PFSK-1 (cell line): ENCODE data around the gene CD226.

Experiments used
- FOXP2 ChIP-seq: optimal IDR thresholded peaks from 2 replicates; pipeline ENCODE3; 2011; ENCODE audit warnings: borderline replicate concordance, control low read depth, inconsistent platforms; ENCODE audit not compliant: insufficient read depth; ENCODE audit errors: extremely low read length, extremely low read depth
- POLR2AphosphoS5 ChIP-seq: IDR thresholded peaks from 2 replicates; pipeline ENCODE4 v1.6.1; 2012; ENCODE audit warnings: low read depth, mild to moderate bottlenecking, control low read depth, low read length, moderate library complexity
- SIN3A ChIP-seq: IDR thresholded peaks from 2 replicates; pipeline ENCODE4 v1.6.1; 2012; ENCODE audit warnings: mild to moderate bottlenecking, low read length, moderate library complexity, borderline replicate concordance; ENCODE audit not compliant: insufficient read depth
- TAF1 ChIP-seq: IDR thresholded peaks from 2 replicates; pipeline ENCODE4 v1.6.1; 2012; ENCODE audit warnings: low read length, control low read depth, borderline replicate concordance; ENCODE audit not compliant: insufficient read depth
- TF ChIP-seq, protein P1 (sequence below), 2 experiments: IDR thresholded peaks; 2 replicates each; pipeline versions ENCODE4 v1.6.1 to v1.8.0; 2011 to 2012; ENCODE audit warnings: low read depth in 2 of 2, low read length in 2 of 2, control low read depth in 1 of 2, inconsistent platforms in 1 of 2, mild to moderate bottlenecking in 1 of 2, moderate library complexity in 1 of 2; ENCODE audit not compliant: insufficient read depth in 1 of 2

The CD226 gene

DNA sequence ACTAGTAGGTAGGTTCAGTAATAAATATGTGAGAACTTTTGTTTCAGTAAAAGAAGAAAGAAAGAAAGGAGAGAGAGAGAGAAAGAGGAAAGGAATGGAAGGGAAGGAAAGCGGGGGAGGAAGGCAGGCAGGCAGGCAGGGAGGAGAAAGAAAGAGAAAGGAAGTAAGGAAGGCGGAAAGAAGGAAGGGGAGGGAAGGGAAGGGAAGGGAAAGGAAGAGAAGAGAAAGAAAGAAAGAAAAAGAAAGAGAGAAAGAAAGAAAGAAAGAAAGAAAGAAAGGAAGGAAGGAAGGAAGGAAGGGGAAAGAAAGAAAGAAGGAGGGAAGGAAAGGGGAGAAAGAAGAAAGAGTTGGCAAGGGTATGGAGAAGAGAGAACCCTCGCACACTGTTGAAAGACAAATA, 67.6 kb downstream of the CD226 start:
- TF ChIP-seq TAF1 (no peak), POLR2AphosphoS5 (no peak)
- TF ChIP-seq, protein P1, sequence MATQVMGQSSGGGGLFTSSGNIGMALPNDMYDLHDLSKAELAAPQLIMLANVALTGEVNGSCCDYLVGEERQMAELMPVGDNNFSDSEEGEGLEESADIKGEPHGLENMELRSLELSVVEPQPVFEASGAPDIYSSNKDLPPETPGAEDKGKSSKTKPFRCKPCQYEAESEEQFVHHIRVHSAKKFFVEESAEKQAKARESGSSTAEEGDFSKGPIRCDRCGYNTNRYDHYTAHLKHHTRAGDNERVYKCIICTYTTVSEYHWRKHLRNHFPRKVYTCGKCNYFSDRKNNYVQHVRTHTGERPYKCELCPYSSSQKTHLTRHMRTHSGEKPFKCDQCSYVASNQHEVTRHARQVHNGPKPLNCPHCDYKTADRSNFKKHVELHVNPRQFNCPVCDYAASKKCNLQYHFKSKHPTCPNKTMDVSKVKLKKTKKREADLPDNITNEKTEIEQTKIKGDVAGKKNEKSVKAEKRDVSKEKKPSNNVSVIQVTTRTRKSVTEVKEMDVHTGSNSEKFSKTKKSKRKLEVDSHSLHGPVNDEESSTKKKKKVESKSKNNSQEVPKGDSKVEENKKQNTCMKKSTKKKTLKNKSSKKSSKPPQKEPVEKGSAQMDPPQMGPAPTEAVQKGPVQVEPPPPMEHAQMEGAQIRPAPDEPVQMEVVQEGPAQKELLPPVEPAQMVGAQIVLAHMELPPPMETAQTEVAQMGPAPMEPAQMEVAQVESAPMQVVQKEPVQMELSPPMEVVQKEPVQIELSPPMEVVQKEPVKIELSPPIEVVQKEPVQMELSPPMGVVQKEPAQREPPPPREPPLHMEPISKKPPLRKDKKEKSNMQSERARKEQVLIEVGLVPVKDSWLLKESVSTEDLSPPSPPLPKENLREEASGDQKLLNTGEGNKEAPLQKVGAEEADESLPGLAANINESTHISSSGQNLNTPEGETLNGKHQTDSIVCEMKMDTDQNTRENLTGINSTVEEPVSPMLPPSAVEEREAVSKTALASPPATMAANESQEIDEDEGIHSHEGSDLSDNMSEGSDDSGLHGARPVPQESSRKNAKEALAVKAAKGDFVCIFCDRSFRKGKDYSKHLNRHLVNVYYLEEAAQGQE (IDR thresholded peaks at IDR 0.05; ENCODE audit: insufficient read depth in 1 of 2, low read depth in 2 of 2, low read length in 2 of 2), result no peak

DNA sequence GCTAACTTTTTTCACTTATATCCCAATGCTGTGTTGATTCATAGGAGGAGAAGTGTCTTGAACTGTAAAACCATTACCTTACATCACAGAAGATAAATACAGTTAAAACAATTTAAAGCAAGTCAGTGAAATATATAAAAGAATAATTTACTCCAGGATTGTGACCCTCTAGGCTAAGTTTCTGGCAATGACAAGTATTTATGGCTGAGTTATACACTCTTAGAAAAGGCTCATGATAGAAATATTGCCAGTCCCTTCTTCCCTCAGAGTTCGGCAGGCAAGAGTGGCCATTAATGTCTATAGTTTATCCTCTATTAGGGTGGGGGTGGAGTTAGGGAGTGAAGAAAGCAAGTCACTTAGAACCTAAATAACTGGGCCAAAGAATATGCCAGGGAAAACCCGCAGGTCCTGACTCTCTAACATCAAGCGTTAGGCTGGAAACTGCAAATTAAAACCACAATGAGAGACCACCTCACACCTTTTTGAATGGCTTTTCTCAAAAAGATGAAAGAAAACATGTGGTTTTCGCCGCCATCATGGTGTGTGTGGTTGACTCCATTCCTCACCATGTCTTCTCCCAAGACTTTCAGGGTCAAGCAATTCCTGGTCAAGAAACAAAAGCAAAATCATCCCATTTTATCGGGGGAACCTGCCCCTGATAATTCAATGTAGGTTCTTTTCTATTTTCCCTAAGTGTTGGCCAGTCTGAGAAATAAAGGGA, 69.3 kb downstream of the CD226 start:
- TF ChIP-seq SIN3A, result no peak
- TF ChIP-seq, protein P1 (IDR thresholded peaks at IDR 0.05; ENCODE audit: insufficient read depth in 1 of 2, low read depth in 2 of 2, low read length in 2 of 2), result no peak

DNA sequence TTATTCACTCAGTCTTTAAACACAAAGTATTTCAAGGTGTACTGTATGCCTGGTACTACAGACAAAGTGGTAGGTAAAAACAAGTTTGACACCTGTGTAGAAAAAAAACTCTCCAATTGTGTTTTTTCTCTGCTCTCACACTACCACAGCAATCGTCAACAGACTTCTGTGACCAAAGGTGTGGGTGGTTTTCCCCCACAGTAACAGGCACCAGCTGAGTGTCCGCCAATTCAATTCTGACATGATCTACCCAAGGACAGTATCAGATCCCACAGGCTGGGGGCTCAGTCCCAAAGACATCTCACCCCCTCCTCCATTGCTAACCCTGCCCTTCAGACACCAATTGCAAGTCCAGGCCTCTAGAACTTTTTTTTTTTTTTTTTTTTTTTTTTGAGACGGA, 71.2 kb downstream of the CD226 start:
- TF ChIP-seq SIN3A, result no peak
- TF ChIP-seq, protein P1 (IDR thresholded peaks at IDR 0.05; ENCODE audit: insufficient read depth in 1 of 2, low read depth in 2 of 2, low read length in 2 of 2), result no peak
- TF ChIP-seq TAF1, result no peak
- TF ChIP-seq FOXP2, result no peak
- TF ChIP-seq POLR2AphosphoS5, result no peak

DNA sequence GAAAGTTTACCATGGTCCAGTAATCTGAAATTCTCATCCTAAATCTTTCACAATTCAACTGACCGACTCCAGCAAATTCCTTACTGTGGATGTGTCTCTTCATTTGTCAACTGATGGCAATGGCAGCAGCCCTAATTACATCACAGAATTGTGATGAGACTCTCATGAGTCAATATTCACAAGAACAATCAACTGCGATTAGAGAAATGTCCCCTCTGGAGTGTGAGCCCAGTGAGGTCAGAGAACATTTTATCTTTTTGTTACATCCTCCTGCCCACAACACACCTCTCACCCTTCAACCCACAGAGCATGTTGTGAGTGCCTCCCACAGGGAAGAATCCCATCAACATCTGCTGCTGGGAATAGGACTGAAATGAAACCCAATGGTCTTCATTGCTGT, 73.6 kb downstream of the CD226 start:
- no peak for TF ChIP-seq TAF1
- TF ChIP-seq FOXP2, result no peak
- no peak for TF ChIP-seq SIN3A
- TF ChIP-seq POLR2AphosphoS5, result no peak
- TF ChIP-seq, protein P1 (IDR thresholded peaks at IDR 0.05; ENCODE audit: insufficient read depth in 1 of 2, low read depth in 2 of 2, low read length in 2 of 2), result no peak

DNA sequence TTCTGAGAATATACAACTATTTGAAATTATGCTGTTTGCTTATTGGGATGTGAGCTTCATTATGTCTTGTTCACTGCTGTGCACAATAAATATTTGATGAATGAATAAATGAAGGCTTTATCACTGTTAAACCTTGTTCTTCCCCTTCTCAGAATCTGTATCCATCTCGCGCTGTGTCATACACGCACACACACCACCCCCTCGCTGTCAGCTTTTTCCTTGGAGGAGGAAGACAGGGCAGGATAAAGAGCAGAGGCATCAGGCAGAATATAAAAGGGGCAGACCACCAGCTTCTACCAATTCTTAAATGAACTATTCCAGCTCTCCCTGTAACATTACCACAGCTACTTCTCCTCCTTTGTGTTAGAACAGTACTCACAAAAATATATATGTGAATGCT, 75.0 kb downstream of the CD226 start:
- TF ChIP-seq POLR2AphosphoS5 (no peak), TAF1 (no peak), FOXP2 (no peak), SIN3A (no peak)
- TF ChIP-seq, protein P1 (IDR thresholded peaks at IDR 0.05; ENCODE audit: insufficient read depth in 1 of 2, low read depth in 2 of 2, low read length in 2 of 2), result no peak
